ENCODE data around the gene VPS37C.

- TF ChIP-seq CTCF (IDR thresholded peaks at IDR 0.05) = no peak
- TF ChIP-seq POLR2A (IDR thresholded peaks at IDR 0.05) = no peak
- TF ChIP-seq POLR2AphosphoS5 (IDR thresholded peaks at IDR 0.05) = no peak
Observed at GRCh38 chr11:61172888-61173287, 11.7 kb upstream of the VPS37C start.
